ENCODE measurements around the gene MBOAT1.

Gene MBOAT1

GRCh38 chr6:20233007-20233730 is 20.9 kb upstream of the MBOAT1 start:
- no peak for DNase-seq (ENCODE audit: low spot score)

- no peak for DNase-seq (ENCODE audit: low spot score)
Observed at GRCh38 chr6:20232188-20232587, 19.9 kb upstream of the MBOAT1 start.

- DNase-seq (ENCODE audit: low spot score): no peak
Observed at GRCh38 chr6:20230401-20231119, 18.3 kb upstream of the MBOAT1 start.

- DNase-seq (ENCODE audit: low spot score): no peak
Observed at GRCh38 chr6:20229881-20230280, 17.6 kb upstream of the MBOAT1 start.

GRCh38 chr6:20227350-20227749 is 15.1 kb upstream of the MBOAT1 start:
- DNase-seq (ENCODE audit: low spot score): no peak

GRCh38 chr6:20223141-20223540 is 10.9 kb upstream of the MBOAT1 start:
- no peak for DNase-seq (ENCODE audit: low spot score)

- DNase-seq (ENCODE audit: low spot score): no peak
Observed at GRCh38 chr6:20221421-20221820, 9.2 kb upstream of the MBOAT1 start.

GRCh38 chr6:20220359-20220758 is 8.1 kb upstream of the MBOAT1 start:
- DNase-seq (ENCODE audit: low spot score): no peak

GRCh38 chr6:20217891-20218290 is 5.6 kb upstream of the MBOAT1 start:
- no peak for DNase-seq (ENCODE audit: low spot score)

GRCh38 chr6:20217324-20217855 is 5.1 kb upstream of the MBOAT1 start:
- no peak for DNase-seq (ENCODE audit: low spot score)

- DNase-seq (ENCODE audit: low spot score): no peak
Observed at GRCh38 chr6:20215310-20215709, 3.0 kb upstream of the MBOAT1 start.

- no peak for DNase-seq (ENCODE audit: low spot score)
Observed at GRCh38 chr6:20213271-20213798, 1.1 kb upstream of the MBOAT1 start.

- DNase-seq (ENCODE audit: low spot score): no peak
Observed at GRCh38 chr6:20211941-20212391, 303 bp downstream of the MBOAT1 start.

GRCh38 chr6:20211037-20211940 is 980 bp downstream of the MBOAT1 start:
- no peak for DNase-seq (ENCODE audit: low spot score)

GRCh38 chr6:20210158-20210557 is 2.1 kb downstream of the MBOAT1 start:
- no peak for DNase-seq (ENCODE audit: low spot score)

GRCh38 chr6:20208687-20209378 is 3.4 kb downstream of the MBOAT1 start:
- DNase-seq (ENCODE audit: low spot score): no peak

- DNase-seq (ENCODE audit: low spot score): no peak
Observed at GRCh38 chr6:20207088-20207418, 5.2 kb downstream of the MBOAT1 start.

- DNase-seq (ENCODE audit: low spot score): no peak
Observed at GRCh38 chr6:20205722-20206161, 6.5 kb downstream of the MBOAT1 start.

GRCh38 chr6:20204512-20204894 is 7.8 kb downstream of the MBOAT1 start:
- no peak for DNase-seq (ENCODE audit: low spot score)

- DNase-seq (ENCODE audit: low spot score): no peak
Observed at GRCh38 chr6:20203561-20204511, 8.4 kb downstream of the MBOAT1 start.

Data from putamen (tissue), 1 donor.